Testis (tissue), 3 donors: ENCODE data around the gene ACAN. TPM values are rescaled to one million over a fixed set of nuclear protein-coding genes. Genes with fewer than 3 reads are reported as not detected.
A peak's percentile ranks its signal among the peaks of the same experiment; 100 is the strongest.

ENCODE experiments used
- DNase-seq: peaks from one replicate; pipeline ENCODE4 v3.0.0-alpha.2; 2019
- H3K27ac ChIP-seq, 2 donors: fragments of 200-600 bp; sonication (generic); one replicate each; pipeline ENCODE4 v1.5.1; 2019
- H3K27me3 ChIP-seq: fragments of 200-600 bp; sonication (generic); one replicate; pipeline ENCODE4 v1.5.1; 2019
- H3K36me3 ChIP-seq: fragments of 200-600 bp; sonication (generic); one replicate; pipeline ENCODE4 v1.5.1; 2017; ENCODE audit warnings: low read depth; ENCODE audit errors: missing control alignments
- H3K4me1 ChIP-seq: fragments of 200-600 bp; sonication (generic); one replicate; pipeline ENCODE4 v1.5.1; 2019
- H3K4me3 ChIP-seq, 2 donors: fragments of 200-600 bp; sonication (generic); one replicate each; pipeline ENCODE4 v1.5.1; 2017 to 2019
- H3K9me3 ChIP-seq: fragments of 200-600 bp; sonication (generic); one replicate; pipeline ENCODE4 v1.5.1; 2017
- CTCF ChIP-seq, 3 experiments: fragments of 450-650 bp in 2 of 3; fragments of 200-600 bp in 1 of 3; sonication (generic) in 1 of 3; IDR thresholded peaks; one replicate each; pipeline ENCODE4 v1.5.1; 2016 to 2019; ENCODE audit warnings: antibody characterized with exemption in 3 of 3, mild to moderate bottlenecking in 2 of 3, moderate library complexity in 1 of 3
- POLR2A ChIP-seq: fragments of 450-650 bp; IDR thresholded peaks from one replicate; pipeline ENCODE4 v1.6.1; 2017; ENCODE audit warnings: antibody characterized with exemption, mild to moderate bottlenecking, moderate library complexity
- WGBS, 2 donors: methylation state at CpG; one replicate each; pipeline ENCODE4 v1.1.5; 2018; 5-methylcytosine and 5-hydroxymethylcytosine counted together
- intact Hi-C: fragments of 100-400 bp; cut with DNase I; formaldehyde crosslinking; loops from one replicate; pipeline ENCODE4 v1.15.1; 2023; ENCODE audit warnings: low total_unique reads
- polyA plus RNA-seq: library from polyadenylated mRNA; stranded (reverse); fragments of 350-450 nt; fragmentation: Illumina TruSeq; extraction: RNeasy Lipid Tissue Mini Kit (QIAGEN cat#74804); gene quantifications from one replicate; pipeline ENCODE4 v1.2.3, GENCODE V29; 2014; ENCODE audit warnings: low read depth, low replicate concordance; ENCODE audit not compliant: insufficient read depth
- total RNA-seq, 2 donors: library from RNA; depleted of rRNA; stranded (reverse); fragments of >200 nt; gene quantifications; one replicate each; pipeline ENCODE4 v1.2.3, GENCODE V29; 2016

ACAN gene
- total and polyA plus RNA-seq, 3 donors from 2014 or later, result 2.4 to 6.6 (median 4.1) TPM

- no peaks in the 10 kb centered on the region for H3K27me3 ChIP-seq
- DNase-seq, result no peak
- no peak overlapping the region for H3K4me3 ChIP-seq
- H3K27ac ChIP-seq, result no peak overlapping the region
- no peaks in the 10 kb centered on the region for H3K4me1 ChIP-seq
- no peaks in the 10 kb centered on the region for H3K9me3 ChIP-seq
- H3K36me3 ChIP-seq, result no peaks in the 10 kb centered on the region
- TF ChIP-seq CTCF (IDR thresholded peaks at IDR 0.05) (no peak), POLR2A (no peak)
- WGBS, 2 donors, result 86 to 89% methylated on average over 16 to 22 of the region's 22 CpGs
- intact Hi-C loops, result no loop called here
Measured at GRCh38 chr15:88877906-88878305, 74.7 kb downstream of the ACAN start.

- TF ChIP-seq CTCF (IDR thresholded peaks at IDR 0.05), result peak; percentile 8 to 47 (median 38)
- no peak for TF ChIP-seq POLR2A
- no peaks in the 10 kb centered on the region for H3K4me1 ChIP-seq
- WGBS, 2 donors, result 79 to 86% methylated on average over 11 to 18 of the region's 18 CpGs
- peak; percentile 59 for DNase-seq
- no peak overlapping the region for H3K4me3 ChIP-seq
- no peak overlapping the region for H3K27ac ChIP-seq
- H3K36me3 ChIP-seq, result no peaks in the 10 kb centered on the region
- intact Hi-C loops, result no loop called here
- no peaks in the 10 kb centered on the region for H3K9me3 ChIP-seq
- no peaks in the 10 kb centered on the region for H3K27me3 ChIP-seq
Measured at GRCh38 chr15:88878720-88879184, 75.5 kb downstream of the ACAN start.

GRCh38 chr15:88880944-88881740 lies 77.9 kb downstream of the ACAN start:
- H3K27me3 ChIP-seq, result no peaks in the 10 kb centered on the region
- intact Hi-C loops, result no loop called here
- no peaks in the 10 kb centered on the region for H3K4me1 ChIP-seq
- no peak overlapping the region for H3K4me3 ChIP-seq
- H3K27ac ChIP-seq, result no peak overlapping the region
- H3K9me3 ChIP-seq, result no peaks in the 10 kb centered on the region
- DNase-seq, result no peak
- TF ChIP-seq CTCF (IDR thresholded peaks at IDR 0.05) (no peak), POLR2A (no peak)
- WGBS, 2 donors, result 93 to 94% methylated on average over 20 to 31 of the region's 31 CpGs
- no peaks in the 10 kb centered on the region for H3K36me3 ChIP-seq

GRCh38 chr15:88881775-88882174 lies 78.5 kb downstream of the ACAN start:
- DNase-seq, result no peak
- Histone ChIP-seq H3K4me1 (no peaks in the 10 kb centered on the region), H3K4me3 (no peak overlapping the region), H3K27me3 (no peaks in the 10 kb centered on the region), H3K36me3 (no peaks in the 10 kb centered on the region), H3K27ac (no peak overlapping the region), H3K9me3 (no peaks in the 10 kb centered on the region)
- 93 to 98% methylated on average over 3 of the region's 3 CpGs for WGBS, 2 donors
- TF ChIP-seq CTCF (IDR thresholded peaks at IDR 0.05), result no peak
- no peak for TF ChIP-seq POLR2A
- intact Hi-C loops, result no loop called here

- H3K36me3 ChIP-seq, result no peaks in the 10 kb centered on the region
- no peaks in the 10 kb centered on the region for H3K9me3 ChIP-seq
- 61 to 63% methylated on average over 4 of the region's 4 CpGs for WGBS, 2 donors
- intact Hi-C loops, result no loop called here
- no peak overlapping the region for H3K4me3 ChIP-seq
- H3K27me3 ChIP-seq, result no peaks in the 10 kb centered on the region
- TF ChIP-seq CTCF (IDR thresholded peaks at IDR 0.05) (no peak), POLR2A (no peak)
- DNase-seq, result no peak
- no peak overlapping the region for H3K27ac ChIP-seq
- no peaks in the 10 kb centered on the region for H3K4me1 ChIP-seq
Measured at GRCh38 chr15:88882785-88883184, 79.5 kb downstream of the ACAN start.
